H9 (cell line): ENCODE measurements around the gene ABLIM3. TPM values are rescaled to one million over a fixed set of nuclear protein-coding genes. Genes with fewer than 3 reads are reported as not detected.

Source experiments
- DNase-seq: peaks from one replicate; pipeline ENCODE4 v3.0.0-alpha.2; 2017
- H2AFZ ChIP-seq: one replicate; pipeline ENCODE4 v1.6.1; 2013; ENCODE audit warnings: mild to moderate bottlenecking, low read length, control low read depth, moderate library complexity
- H2AK5ac ChIP-seq: 2 replicates; pipeline ENCODE4 v1.6.1; 2013; ENCODE audit warnings: low read length, control low read depth, mixed read lengths; ENCODE audit not compliant: insufficient read length
- H2BK120ac ChIP-seq: one replicate; pipeline ENCODE4 v1.6.1; 2013; ENCODE audit warnings: low read depth, mild to moderate bottlenecking, low read length, control low read depth, inconsistent platforms; ENCODE audit not compliant: poor library complexity, severe bottlenecking
- H2BK12ac ChIP-seq: 2 replicates; pipeline ENCODE4 v1.6.1; 2013; ENCODE audit warnings: low read length, control low read depth, mixed read lengths, low read depth; ENCODE audit not compliant: insufficient read length
- H2BK15ac ChIP-seq: 2 replicates; pipeline ENCODE4 v1.6.1; 2013; ENCODE audit warnings: low read depth, low read length, control low read depth
- H2BK20ac ChIP-seq: one replicate; pipeline ENCODE4 v1.6.1; 2013; ENCODE audit warnings: low read depth, mild to moderate bottlenecking, low read length, control low read depth, inconsistent platforms; ENCODE audit not compliant: poor library complexity, severe bottlenecking
- H2BK5ac ChIP-seq: 2 replicates; pipeline ENCODE4 v1.6.1; 2013; ENCODE audit warnings: low read length, control low read depth, mixed read lengths; ENCODE audit not compliant: insufficient read length
- H3K14ac ChIP-seq: 2 replicates; pipeline ENCODE4 v1.6.1; 2013; ENCODE audit warnings: low read length, control low read depth; ENCODE audit not compliant: insufficient read depth
- H3K18ac ChIP-seq: 2 replicates; pipeline ENCODE4 v1.6.1; 2013; ENCODE audit warnings: low read depth, mild to moderate bottlenecking, mixed read lengths, low read length, control low read depth; ENCODE audit not compliant: insufficient read length
- H3K23ac ChIP-seq: 2 replicates; pipeline ENCODE4 v1.6.1; 2013; ENCODE audit warnings: low read length, control low read depth, mixed read lengths, low read depth; ENCODE audit not compliant: insufficient read length
- H3K23me2 ChIP-seq: 2 replicates; pipeline ENCODE4 v1.6.1; 2013; ENCODE audit warnings: low read depth, mild to moderate bottlenecking, mixed read lengths, low read length, control low read depth; ENCODE audit not compliant: insufficient read length, poor library complexity, severe bottlenecking
- H3K27ac ChIP-seq: 2 replicates; pipeline ENCODE4 v1.5.1; 2013; ENCODE audit warnings: low read length, control low read depth, mixed read lengths, low read depth; ENCODE audit not compliant: insufficient read length
- H3K27me3 ChIP-seq: 2 replicates; pipeline ENCODE4 v1.6.1; 2013; ENCODE audit warnings: low read length, control low read depth, inconsistent platforms; ENCODE audit not compliant: insufficient read depth
- H3K4ac ChIP-seq: 2 replicates; pipeline ENCODE4 v1.6.1; 2013; ENCODE audit warnings: low read depth, mild to moderate bottlenecking, control low read depth, inconsistent platforms, low read length, moderate library complexity
- H3K4me1 ChIP-seq: 2 replicates; pipeline ENCODE4 v1.6.1; 2013; ENCODE audit warnings: low read length, control low read depth, inconsistent platforms; ENCODE audit not compliant: insufficient read depth
- H3K4me2 ChIP-seq: 2 replicates; pipeline ENCODE4 v1.6.1; 2013; ENCODE audit warnings: low read length, control low read depth, mixed read lengths; ENCODE audit not compliant: insufficient read length, insufficient read depth
- H3K56ac ChIP-seq: 2 replicates; pipeline ENCODE4 v1.6.1; 2013; ENCODE audit warnings: low read depth, mild to moderate bottlenecking, mixed read lengths, low read length, control low read depth; ENCODE audit not compliant: insufficient read length
- H3K79me1 ChIP-seq: 2 replicates; pipeline ENCODE4 v1.6.1; 2013; ENCODE audit warnings: low read depth, mild to moderate bottlenecking, moderate library complexity, low read length, control low read depth, inconsistent platforms; ENCODE audit not compliant: insufficient read depth, poor library complexity, severe bottlenecking
- H3K79me2 ChIP-seq: 2 replicates; pipeline ENCODE4 v1.6.1; 2013; ENCODE audit warnings: low read length, control low read depth, inconsistent platforms; ENCODE audit not compliant: insufficient read depth
- H3K9ac ChIP-seq: 2 replicates; pipeline ENCODE4 v1.6.1; 2013; ENCODE audit warnings: low read length, control low read depth, mixed read lengths; ENCODE audit not compliant: insufficient read length; ENCODE audit errors: extremely low read depth
- H3K9me3 ChIP-seq: one replicate; pipeline ENCODE4 v1.6.1; 2013; ENCODE audit warnings: low read depth, low read length, inconsistent platforms; ENCODE audit not compliant: control insufficient read depth
- H3T11ph ChIP-seq: one replicate; pipeline ENCODE4 v1.6.1; 2013; ENCODE audit warnings: mild to moderate bottlenecking, low read length, control low read depth, inconsistent platforms
- H4K20me1 ChIP-seq: one replicate; pipeline ENCODE4 v1.6.1; 2013; ENCODE audit not compliant: control insufficient read depth, insufficient read length, insufficient read depth
- H4K5ac ChIP-seq: 2 replicates; pipeline ENCODE4 v1.6.1; 2013; ENCODE audit warnings: low read depth, mild to moderate bottlenecking, mixed read lengths, low read length, control low read depth; ENCODE audit not compliant: insufficient read length
- H4K8ac ChIP-seq: replicated peaks from 2 replicates; pipeline ENCODE4 v1.6.1; 2013; ENCODE audit warnings: low read length, control low read depth, mixed read lengths, low read depth; ENCODE audit not compliant: insufficient read length
- H4K91ac ChIP-seq: 2 replicates; pipeline ENCODE4 v1.6.1; 2013; ENCODE audit warnings: low read depth, mild to moderate bottlenecking, moderate library complexity, mixed read lengths, low read length, control low read depth; ENCODE audit not compliant: insufficient read length
- H3K27ac Mint-ChIP-seq, 3 experiments: 2 replicates in 2 of 3; 3 replicates in 1 of 3; pipeline ENCODE4 v1.8.0; 2020 to 2021; ENCODE audit warnings: mixed read lengths in 3 of 3, mild to moderate bottlenecking in 1 of 3, moderate library complexity in 1 of 3
- H3K27me3 Mint-ChIP-seq: 2 replicates; pipeline ENCODE4 v1.8.0; 2021; ENCODE audit warnings: low read depth, mild to moderate bottlenecking, moderate library complexity, mixed read lengths
- H3K36me3 Mint-ChIP-seq, 3 experiments: 2 replicates in 2 of 3; 3 replicates in 1 of 3; pipeline ENCODE4 v1.8.0; 2020 to 2021; ENCODE audit warnings: low read depth in 3 of 3, mixed read lengths in 3 of 3; ENCODE audit not compliant: insufficient read depth in 1 of 3
- H3K4me1 Mint-ChIP-seq, 2 experiments: 2 replicates each; pipeline ENCODE4 v1.8.0; 2020; ENCODE audit warnings: mixed read lengths in 2 of 2
- H3K4me3 Mint-ChIP-seq, 2 experiments: 2 replicates in 1 of 2; 3 replicates in 1 of 2; pipeline ENCODE4 v1.8.0; 2020 to 2021; ENCODE audit warnings: mild to moderate bottlenecking in 2 of 2, mixed read lengths in 2 of 2, moderate library complexity in 1 of 2
- H3K9me3 Mint-ChIP-seq, 2 experiments: 2 replicates in 1 of 2; 3 replicates in 1 of 2; pipeline ENCODE4 v1.8.0; 2020; ENCODE audit warnings: mild to moderate bottlenecking in 2 of 2, mixed read lengths in 2 of 2, moderate library complexity in 1 of 2
- CTCF ChIP-seq: fragments of 200-600 bp; sonication (generic); conservative IDR thresholded peaks from 3 replicates; pipeline ENCODE4 v1.8.0; 2021; ENCODE audit warnings: antibody characterized with exemption, mild to moderate bottlenecking
- WGBS: extraction: QIAGEN DNeasy Blood & Tissue Kit; methylation state at CpG from one replicate; pipeline ENCODE4 v1.1.7; 2013; ENCODE audit warnings: missing lambda C conversion rate, low lambda C conversion rate, mixed read lengths; ENCODE audit not compliant: insufficient read length; ENCODE audit errors: extremely low coverage; 5-methylcytosine and 5-hydroxymethylcytosine counted together
- total RNA-seq: library from RNA; stranded (reverse); gene quantifications from 2 replicates; pipeline ENCODE4 v1.2.1, GENCODE V29; 2021

The ABLIM3 gene
- total RNA-seq, 1 experiment from 2014 or later: 0.20 TPM

DNA sequence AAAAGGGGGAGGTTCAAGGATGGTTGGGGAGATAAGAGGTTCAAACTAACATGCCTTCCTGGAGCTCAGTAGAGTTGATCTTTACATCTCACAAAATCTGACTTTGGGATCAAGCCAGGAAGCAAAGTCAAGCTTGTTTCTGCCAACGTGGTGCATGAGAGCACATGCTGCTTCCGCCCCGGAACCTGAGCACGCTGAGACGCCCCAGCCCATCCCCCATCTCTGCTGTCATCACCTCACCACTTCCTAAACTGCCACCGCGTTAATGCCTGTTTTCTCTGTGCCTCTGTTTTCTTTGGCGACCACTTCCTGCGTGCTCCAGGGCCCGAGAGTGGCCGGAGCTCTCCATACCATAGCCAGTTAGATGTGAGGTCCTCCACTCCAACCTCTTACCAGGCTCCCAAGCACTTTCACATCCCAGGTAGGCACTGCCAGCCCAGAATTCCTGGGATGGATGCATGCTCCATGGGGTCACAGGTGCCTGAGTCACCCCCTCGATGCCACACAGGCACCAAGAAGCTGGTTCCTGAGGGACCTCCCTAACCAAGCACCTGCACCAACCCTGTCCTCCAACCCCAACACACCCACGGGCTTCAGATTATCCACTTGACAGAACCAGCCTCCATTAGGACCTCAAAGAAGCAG is 99.2 kb downstream of the ABLIM3 start:
- Mint-ChIP-seq H3K9me3 (no peaks in the 10 kb centered on the region), H3K4me3 (no peak overlapping the region; a peak in 1 of 5 replicates), H3K36me3 (no peaks in the 10 kb centered on the region), H3K27ac (peak overlapping the region in 1 of 3 experiments; percentile 10; a peak in 1 of 7 replicates), H3K27me3 (peaks cover 31% of the 10 kb centered on the region), H3K4me1 (no peaks in the 10 kb centered on the region; a peak in 1 of 4 replicates)
- H3K56ac ChIP-seq: no peak overlapping the region
- no peaks in the 10 kb centered on the region for H3K9me3 ChIP-seq
- H3K14ac ChIP-seq: no peak overlapping the region; the same call in 1 of the 2 replicates
- H2BK15ac ChIP-seq: no peak overlapping the region
- no peak overlapping the region for H3K18ac ChIP-seq
- H2AFZ ChIP-seq: no peak overlapping the region
- no peak overlapping the region for H3K23ac ChIP-seq
- no peaks in the 10 kb centered on the region for H3K79me1 ChIP-seq
- no peak overlapping the region for H3K9ac ChIP-seq
- no peak overlapping the region for H4K5ac ChIP-seq
- no peak overlapping the region for H4K91ac ChIP-seq
- H2BK12ac ChIP-seq: no peak overlapping the region
- no peaks in the 10 kb centered on the region for H3K23me2 ChIP-seq
- H3K4ac ChIP-seq: no peak overlapping the region
- H4K8ac ChIP-seq: no peak overlapping the region
- no peak overlapping the region for H2BK5ac ChIP-seq
- H3K27me3 ChIP-seq: no peaks in the 10 kb centered on the region
- no peaks in the 10 kb centered on the region for H4K20me1 ChIP-seq
- H2AK5ac ChIP-seq: no peak overlapping the region
- no CpG with 5 or more reads among the region's 13 CpGs for WGBS
- H2BK120ac ChIP-seq: no peak overlapping the region
- no peak overlapping the region for H3K4me2 ChIP-seq
- H2BK20ac ChIP-seq: no peak overlapping the region
- TF ChIP-seq CTCF: no peak
- no peak overlapping the region for H3T11ph ChIP-seq
- no peaks in the 10 kb centered on the region for H3K79me2 ChIP-seq
- H3K4me1 ChIP-seq: no peaks in the 10 kb centered on the region
- DNase-seq: no peak
- H3K27ac ChIP-seq: no peak overlapping the region
